ENCODE measurements around the gene ELP5.

GRCh38 chr17:7224661-7225111 lies 27.3 kb upstream of the ELP5 start:
- TF ChIP-seq CTCF (IDR thresholded peaks at IDR 0.05; ENCODE audit: low read depth, low read length) (no peak), EZH2phosphoT487 (IDR thresholded peaks at IDR 0.05; ENCODE audit: low read depth) (no peak)
